ENCODE data around the gene INTS11.

INTS11 gene

GRCh38 chr1:1297802-1298424 lies 26.5 kb downstream of the INTS11 start:
- DNase-seq, result no peak

DNA sequence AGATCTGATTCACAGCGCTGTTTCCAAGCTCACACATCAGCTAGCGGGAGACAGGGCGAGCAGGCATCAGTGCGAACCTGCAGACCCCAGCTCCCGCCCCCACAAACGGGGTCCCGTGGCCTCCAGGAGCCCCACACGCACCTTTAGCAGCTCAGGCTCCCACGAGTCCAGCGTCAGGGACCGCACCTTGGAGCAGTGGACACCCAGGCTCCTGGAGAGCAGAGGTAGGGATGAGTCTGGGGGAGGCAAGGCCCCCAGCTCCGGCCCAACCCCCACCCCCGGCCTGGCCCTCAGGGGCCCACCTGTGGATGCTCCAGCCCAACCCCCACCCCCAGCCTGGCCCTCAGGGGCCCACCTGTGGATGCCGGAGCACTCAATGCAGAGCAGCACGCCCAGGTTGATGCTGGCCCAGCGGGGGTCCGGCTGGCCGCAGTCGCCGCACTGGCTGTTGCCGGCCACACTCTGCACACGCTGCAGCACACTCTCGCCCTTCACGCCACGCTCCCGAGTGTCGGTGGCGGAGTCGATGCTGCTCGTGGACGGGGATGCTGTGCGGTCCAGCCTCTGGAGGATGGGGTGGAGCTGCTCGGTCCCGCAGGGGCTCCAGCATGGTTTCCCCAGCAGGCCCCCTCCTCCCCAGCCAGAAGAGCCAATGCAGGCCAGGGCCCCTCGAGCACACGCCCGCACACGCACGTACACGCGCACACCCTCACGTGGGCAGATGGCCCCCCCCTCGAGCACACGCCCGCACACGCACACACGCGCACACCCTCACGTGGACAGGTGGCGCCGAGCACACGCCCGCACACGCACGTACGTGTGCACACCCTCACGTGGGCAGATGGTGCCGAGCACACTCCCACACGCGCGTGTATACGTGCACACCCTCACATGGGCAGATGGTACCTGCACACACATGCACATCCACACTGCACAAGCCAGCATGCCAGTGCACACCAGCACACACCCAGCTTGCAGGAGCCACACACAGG lies 28.1 kb downstream of the INTS11 start:
- no peak for DNase-seq

DNA sequence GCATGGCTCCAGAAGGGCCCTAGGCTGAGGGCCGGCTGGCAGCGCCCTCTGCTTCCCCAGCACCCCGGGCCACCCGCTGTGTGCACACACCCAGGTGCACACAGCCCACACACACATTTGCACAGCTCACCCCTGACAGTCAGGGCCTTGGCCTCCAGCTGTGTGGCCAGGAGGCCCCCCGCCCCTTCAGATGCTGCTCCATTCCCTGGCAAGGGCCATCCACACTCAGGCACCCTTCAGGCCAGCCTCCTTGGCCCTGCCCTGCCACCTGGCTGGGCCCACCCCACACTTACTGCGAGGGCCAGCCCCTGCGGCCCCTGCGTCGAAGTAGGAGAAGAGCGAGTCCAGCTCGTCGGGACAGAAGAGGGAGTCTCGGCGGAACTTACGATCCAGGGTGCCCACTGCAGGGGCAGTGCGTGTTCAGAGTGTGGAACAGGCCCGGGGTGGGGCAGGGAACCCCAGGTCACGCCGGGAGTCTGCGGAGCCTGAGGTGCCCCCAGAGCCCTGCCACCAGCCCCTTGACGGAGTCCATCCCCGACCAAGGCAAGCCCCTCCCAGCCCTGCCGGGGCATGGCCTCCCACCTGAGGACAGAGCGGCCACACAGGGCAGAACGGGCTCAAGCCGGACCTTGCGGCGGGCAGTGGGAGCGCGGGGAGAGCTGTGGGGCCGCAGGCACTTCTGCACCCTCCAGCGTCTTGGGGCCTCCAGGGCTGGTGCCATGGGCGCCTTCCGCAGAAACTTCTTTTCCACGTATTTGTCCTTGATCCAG lies 29.1 kb downstream of the INTS11 start:
- no peak for DNase-seq

- no peak for DNase-seq
Measured at GRCh38 chr1:1294250-1294890, 30.1 kb downstream of the INTS11 start.

DNA sequence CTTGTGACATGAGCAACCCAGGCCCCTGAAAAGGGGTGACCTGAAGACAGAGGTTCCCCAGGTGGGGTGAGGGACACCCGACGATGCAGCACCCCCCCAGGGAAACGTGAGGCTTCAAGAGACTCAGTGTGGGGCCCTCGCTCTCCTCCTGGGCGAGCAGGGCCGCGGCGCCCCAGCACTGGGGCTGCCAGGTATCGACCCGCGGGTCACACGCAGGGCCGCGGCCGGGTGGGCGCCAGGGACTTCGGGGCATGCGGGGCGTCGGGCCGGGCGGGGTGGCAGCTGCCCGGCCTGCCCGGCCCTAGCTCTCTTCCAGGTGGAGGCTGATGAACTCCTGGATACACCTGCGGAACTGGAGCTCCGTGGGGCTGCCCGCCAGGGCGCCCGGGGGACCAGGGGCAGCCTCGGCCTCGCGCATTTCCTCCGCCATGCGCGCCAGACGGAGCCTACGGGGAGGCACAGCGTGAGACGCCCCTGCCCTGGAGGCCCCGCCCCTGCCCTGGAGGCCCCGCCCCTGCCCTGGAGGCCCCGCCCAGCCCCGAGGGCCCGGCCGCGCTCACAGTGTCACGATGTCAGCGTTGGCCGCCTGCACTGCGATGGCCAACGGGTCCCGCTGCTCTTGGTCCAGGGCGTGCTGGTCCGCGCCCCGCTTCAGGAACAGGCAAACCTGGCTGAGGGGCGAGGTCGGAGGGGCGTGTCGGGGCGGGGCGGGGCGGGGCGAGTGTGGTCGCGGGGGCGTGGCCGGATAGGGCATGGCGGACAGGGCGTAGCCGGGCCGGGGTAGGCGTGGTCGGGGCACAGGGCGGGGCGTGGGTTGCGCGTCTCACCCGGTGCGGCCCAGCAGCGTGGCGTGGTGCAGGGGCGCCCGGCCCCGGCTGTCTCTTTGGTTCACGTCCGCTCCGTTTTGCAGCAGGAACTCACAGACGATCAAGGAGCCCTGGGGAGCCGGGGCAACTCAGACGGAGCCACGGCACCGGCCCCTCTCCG lies 30.9 kb downstream of the INTS11 start:
- DNase-seq, result no peak

GRCh38 chr1:1292851-1293250 lies 31.6 kb downstream of the INTS11 start:
- DNase-seq, result no peak

- DNase-seq, result no peak
Measured at GRCh38 chr1:1292442-1292779, 32.0 kb downstream of the INTS11 start.

- peak; percentile 64 for DNase-seq
Measured at GRCh38 chr1:1291548-1292441, 32.7 kb downstream of the INTS11 start.

DNA sequence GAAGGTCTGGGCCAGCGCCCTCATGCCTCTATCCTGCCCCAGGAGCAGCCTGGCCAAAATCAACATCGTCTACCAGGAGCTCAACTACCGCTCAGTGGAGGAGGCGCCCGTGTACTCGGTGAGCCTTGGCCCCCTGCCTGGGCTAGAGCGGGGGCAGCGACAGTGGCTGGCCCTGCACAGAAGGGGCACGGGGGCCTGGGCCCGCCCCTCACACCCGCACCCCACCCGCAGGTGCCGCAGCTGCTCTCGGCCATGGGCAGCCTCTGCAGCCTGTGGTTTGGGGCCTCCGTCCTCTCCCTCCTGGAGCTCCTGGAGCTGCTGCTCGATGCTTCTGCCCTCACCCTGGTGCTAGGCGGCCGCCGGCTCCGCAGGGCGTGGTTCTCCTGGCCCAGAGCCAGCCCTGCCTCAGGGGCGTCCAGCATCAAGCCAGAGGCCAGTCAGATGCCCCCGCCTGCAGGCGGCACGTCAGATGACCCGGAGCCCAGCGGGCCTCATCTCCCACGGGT lies 33.4 kb downstream of the INTS11 start:
- DNase-seq, result peak; percentile 55

- peak; percentile 51 for DNase-seq
Measured at GRCh38 chr1:1290238-1290731, 34.2 kb downstream of the INTS11 start.

DNA sequence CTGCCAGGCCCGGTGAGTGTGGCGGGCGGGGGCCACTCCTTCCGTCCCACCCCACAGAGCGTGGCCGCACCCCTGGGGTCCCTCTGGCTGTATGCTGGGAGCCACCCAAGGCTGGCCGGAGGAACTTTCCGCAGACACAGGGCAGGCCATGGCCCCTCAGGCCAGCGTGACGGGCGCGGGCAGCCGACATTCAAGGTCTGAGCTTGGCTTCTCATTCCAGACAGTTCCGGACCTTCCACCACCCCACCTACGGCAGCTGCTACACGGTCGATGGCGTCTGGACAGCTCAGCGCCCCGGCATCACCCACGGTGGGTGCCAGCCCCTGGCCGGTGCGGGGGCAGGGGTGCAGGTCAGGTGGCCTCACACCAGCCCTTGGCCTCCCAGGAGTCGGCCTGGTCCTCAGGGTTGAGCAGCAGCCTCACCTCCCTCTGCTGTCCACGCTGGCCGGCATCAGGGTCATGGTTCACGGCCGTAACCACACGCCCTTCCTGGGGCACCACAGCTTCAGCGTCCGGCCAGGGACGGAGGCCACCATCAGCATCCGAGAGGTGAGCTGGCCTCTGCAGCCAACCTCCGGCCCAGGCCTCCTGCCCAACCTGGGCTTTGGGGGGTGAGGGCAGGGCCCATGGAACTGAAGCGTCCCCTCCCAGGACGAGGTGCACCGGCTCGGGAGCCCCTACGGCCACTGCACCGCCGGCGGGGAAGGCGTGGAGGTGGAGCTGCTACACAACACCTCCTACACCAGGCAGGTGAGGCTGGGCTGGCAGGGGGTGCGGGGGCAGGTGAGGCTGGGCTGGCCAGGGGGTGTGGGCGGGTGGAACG lies 37.0 kb downstream of the INTS11 start:
- DNase-seq, result peak; percentile 12

DNA sequence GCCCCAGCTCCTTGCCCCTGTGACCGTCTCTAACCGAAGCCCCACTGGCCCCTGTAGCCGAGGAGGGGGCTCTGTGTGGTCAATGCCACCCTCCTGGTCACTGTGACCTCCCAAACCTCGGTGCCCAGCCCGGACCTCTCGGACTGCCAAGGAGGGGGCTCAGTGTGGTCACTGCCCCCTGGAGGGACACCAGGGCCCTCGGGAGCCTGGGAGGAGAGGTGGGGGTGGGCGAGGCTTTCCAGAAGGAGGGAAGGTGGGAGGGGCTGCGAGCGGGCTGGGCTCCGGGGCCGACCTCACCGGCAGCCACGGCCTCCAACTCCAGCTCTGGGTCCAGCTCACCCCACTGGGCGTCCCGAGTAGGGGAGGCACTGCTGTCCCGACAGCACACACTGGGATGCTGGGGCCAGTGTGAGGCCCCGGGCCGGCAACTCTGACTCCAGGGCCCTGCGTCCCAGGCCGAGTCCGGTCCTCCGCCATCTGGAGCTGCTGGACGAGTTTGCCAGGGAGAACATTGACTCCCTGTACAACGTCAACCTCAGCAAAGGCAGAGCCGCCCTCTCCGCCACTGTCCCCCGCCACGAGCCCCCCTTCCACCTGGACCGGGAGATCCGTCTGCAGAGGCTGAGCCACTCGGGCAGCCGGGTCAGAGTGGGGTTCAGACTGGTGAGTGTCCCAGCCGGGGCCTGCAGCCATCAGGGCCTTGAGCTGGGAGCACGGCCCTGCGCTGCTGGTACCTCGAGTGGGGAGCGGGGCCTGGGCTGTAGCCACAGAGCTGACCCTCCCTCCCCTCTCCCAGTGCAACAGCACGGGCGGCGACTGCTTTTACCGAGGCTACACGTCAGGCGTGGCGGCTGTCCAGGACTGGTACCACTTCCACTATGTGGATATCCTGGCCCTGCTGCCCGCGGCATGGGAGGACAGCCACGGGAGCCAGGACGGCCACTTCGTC lies 37.9 kb downstream of the INTS11 start:
- DNase-seq, result no peak

DNA sequence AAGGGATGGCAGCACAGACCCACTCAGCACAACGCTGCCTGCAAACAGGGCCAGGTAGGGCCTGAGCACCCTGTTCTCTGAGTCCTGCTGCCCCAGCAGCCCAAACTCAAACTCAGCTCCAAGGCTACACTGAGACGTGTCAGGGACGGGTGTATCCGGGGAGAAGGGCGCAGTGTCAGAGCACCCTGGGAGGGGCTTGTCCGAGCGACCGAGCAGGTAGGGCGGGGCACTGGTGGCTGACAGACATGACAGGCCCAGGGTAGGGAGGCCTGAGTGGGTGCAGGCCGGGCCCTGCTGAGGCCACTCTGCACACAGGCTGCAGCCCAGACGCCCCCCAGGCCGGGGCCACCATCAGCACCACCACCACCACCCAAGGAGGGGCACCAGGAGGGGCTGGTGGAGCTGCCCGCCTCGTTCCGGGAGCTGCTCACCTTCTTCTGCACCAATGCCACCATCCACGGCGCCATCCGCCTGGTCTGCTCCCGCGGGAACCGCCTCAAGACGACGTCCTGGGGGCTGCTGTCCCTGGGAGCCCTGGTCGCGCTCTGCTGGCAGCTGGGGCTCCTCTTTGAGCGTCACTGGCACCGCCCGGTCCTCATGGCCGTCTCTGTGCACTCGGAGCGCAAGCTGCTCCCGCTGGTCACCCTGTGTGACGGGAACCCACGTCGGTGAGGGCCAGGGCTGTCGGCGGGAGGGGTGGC lies 38.7 kb downstream of the INTS11 start:
- no peak for DNase-seq

- no peak for DNase-seq
Measured at GRCh38 chr1:1285102-1285571, 39.3 kb downstream of the INTS11 start.

DNA sequence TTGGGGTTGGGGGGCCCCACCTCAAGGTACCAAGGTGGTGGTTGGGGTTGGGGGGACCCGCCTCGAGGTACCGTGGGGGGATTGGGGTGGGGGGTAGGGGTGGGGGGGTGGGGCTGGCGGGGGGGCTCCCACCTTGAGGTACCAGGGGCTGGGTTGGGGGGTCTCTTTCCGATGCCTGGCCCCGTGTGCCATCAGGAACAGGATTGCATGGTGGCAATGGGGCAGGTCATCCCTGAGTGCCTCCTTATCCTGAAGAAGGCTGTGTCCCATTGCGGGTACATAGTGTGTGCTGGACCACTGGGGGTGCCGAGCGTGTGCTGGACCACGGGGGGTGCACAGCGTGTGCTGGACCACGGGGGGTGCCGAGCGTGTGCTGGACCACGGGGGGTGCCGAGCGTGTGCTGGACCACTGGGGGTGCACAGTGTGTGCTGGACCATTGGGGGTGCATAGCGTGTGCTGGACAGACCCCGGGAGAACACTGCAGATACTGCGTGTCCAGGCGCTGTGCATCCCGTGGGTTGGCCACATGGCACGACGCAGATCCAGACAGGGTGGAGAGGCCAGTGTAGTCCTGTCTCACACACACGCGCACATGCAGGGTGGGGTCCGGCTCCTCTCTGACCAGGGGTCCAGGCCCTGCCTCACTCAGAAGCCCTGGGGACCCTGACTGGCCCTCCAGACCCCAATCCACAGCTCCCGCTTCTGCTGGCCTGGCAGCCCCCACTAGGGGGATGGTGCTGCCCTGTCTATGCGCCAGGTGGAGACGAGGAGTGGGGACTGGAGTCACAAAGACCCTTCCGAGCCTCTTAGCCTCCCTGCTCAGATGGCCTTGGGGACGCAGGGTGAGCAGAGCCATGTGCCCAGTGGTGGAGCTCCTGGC lies 40.0 kb downstream of the INTS11 start:
- no peak for DNase-seq

DNA sequence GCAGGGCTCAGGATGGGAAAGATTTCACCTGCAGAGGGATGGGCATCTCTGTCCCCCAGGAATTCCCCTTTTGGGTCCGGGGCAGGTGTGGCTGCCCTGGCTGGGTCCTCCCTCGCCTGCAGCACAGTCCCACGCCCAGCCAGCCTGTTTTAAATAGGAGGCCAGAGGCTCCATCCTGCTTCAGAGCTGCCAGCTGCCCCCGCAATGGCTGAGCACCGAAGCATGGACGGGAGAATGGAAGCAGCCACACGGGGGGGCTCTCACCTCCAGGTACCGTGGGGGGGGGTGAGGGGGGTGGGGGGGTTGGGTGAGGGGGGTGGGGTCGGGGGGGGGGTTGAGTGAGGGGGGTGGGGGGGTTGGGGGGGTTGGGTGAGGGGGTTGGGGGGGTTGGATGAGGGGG lies 40.6 kb downstream of the INTS11 start:
- no peak for DNase-seq

Data from NCI-H146 (cell line).